Measurements from ENCODE around the gene HSPB3.

DNA sequence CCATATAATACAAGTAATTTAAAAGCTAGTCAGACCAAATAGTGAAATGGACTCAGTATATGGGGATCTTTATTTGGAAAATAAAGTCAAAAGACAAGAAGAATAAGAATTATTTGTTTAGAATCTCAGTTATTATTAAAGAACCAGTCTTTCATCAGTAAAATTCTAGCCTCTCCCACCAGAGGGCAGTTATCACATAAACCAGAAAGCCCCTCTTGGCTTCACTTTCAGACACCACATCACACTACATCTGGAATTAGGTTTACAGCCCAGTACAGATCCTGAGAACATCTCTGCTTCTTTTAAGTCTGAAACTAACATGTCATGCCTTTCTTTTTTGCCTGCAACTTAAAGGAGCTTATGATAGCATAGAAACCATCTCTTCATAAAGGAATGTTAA lies 12.2 kb upstream of the HSPB3 start:
- no peak for TF ChIP-seq POLR2A (IDR thresholded peaks at IDR 0.05; ENCODE audit: low read length)
- TF ChIP-seq GATA1 (IDR thresholded peaks at IDR 0.05; ENCODE audit: low read depth, low read length), result no peak
